HepG2 (cell line): ENCODE results near the gene EFEMP2. TPM values are rescaled to one million over a fixed set of nuclear protein-coding genes. Genes with fewer than 3 reads are reported as not detected.

Experiments
- ARHGAP35 ChIP-seq: sonication (generic); formaldehyde crosslinking; IDR thresholded peaks from 2 replicates; pipeline ENCODE4 v1.9.0; 2022; ENCODE audit warnings: mild to moderate bottlenecking, inconsistent platforms, moderate library complexity, missing genetic modification reagents, borderline replicate concordance
- ARNTL ChIP-seq: sonication (generic); formaldehyde crosslinking; IDR thresholded peaks from 2 replicates; pipeline ENCODE4 v1.4.0; 2020; ENCODE audit warnings: mild to moderate bottlenecking, missing genetic modification reagents
- GABPB1 ChIP-seq: IDR thresholded peaks from 2 replicates; pipeline ENCODE4 v1.6.1; 2016; ENCODE audit warnings: mild to moderate bottlenecking, missing genetic modification reagents, moderate library complexity, missing compliant biosample characterization
- HHEX ChIP-seq: IDR thresholded peaks from 2 replicates; pipeline ENCODE4 v1.6.1; 2016; ENCODE audit warnings: control low read depth
- HNRNPLL ChIP-seq: fragments of 200-400 bp; formaldehyde crosslinking; IDR thresholded peaks from 2 replicates; pipeline ENCODE4 v1.6.1; 2017; ENCODE audit warnings: mild to moderate bottlenecking, low read depth, low read length; ENCODE audit not compliant: poor library complexity, severe bottlenecking
- MAFF ChIP-seq: IDR thresholded peaks from 2 replicates; pipeline ENCODE4 v1.6.1; 2011; ENCODE audit warnings: low read depth, low read length, improper control_type of control experiment
- POGZ ChIP-seq: sonication (generic); formaldehyde crosslinking; IDR thresholded peaks from 2 replicates; pipeline ENCODE4 v1.4.0; 2020; ENCODE audit warnings: mild to moderate bottlenecking, missing genetic modification reagents
- TCF12 ChIP-seq, 2 experiments: fragments of 450-650 bp in 1 of 2; sonication (generic) in 1 of 2; formaldehyde crosslinking in 1 of 2; IDR thresholded peaks; 2 replicates each; pipeline versions ENCODE4 v1.6.1 to v1.8.0; 2017 to 2022; ENCODE audit warnings: antibody characterized with exemption in 1 of 2, mild to moderate bottlenecking in 1 of 2, missing genetic modification reagents in 1 of 2, moderate library complexity in 1 of 2
- YEATS2 ChIP-seq: sonication (generic); formaldehyde crosslinking; IDR thresholded peaks from 2 replicates; pipeline ENCODE4 v1.4.0; 2020; ENCODE audit warnings: missing genetic modification reagents, borderline replicate concordance
- ZFP82 ChIP-seq: sonication (generic); formaldehyde crosslinking; IDR thresholded peaks from 2 replicates; pipeline ENCODE4 v1.5.1; 2020; ENCODE audit warnings: mild to moderate bottlenecking, missing genetic modification reagents, borderline replicate concordance
- ZNF138 ChIP-seq: sonication (generic); formaldehyde crosslinking; IDR thresholded peaks from 2 replicates; pipeline ENCODE4 v1.5.0; 2020; ENCODE audit warnings: mild to moderate bottlenecking, low read depth, missing genetic modification reagents
- ZNF556 ChIP-seq: sonication (generic); formaldehyde crosslinking; IDR thresholded peaks from 2 replicates; pipeline ENCODE4 v1.4.0; 2020; ENCODE audit warnings: mild to moderate bottlenecking, missing genetic modification reagents, borderline replicate concordance
- ZNF569 ChIP-seq: sonication (generic); formaldehyde crosslinking; IDR thresholded peaks from 2 replicates; pipeline ENCODE4 v1.5.0; 2020; ENCODE audit warnings: mild to moderate bottlenecking, missing genetic modification reagents, moderate library complexity, borderline replicate concordance
- ZNF749 ChIP-seq: sonication (generic); formaldehyde crosslinking; IDR thresholded peaks from 2 replicates; pipeline ENCODE4 v1.8.0; 2022; ENCODE audit warnings: mild to moderate bottlenecking, missing genetic modification reagents, moderate library complexity, borderline replicate concordance
- polyA plus RNA-seq, 8 experiments: library from polyadenylated mRNA; depleted of rRNA in 3 of 8; stranded (reverse) in 7 of 8; unstranded in 1 of 8; fragments of >200 nt; fragmentation: Illumina TruSeq in 4 of 8; extraction: Trizol in 4 of 8; gene quantifications; 2 replicates each; pipeline versions ENCODE4 v1.2.1 to v1.2.3, GENCODE V29; 2011 to 2016; ENCODE audit warnings: low read depth in 4 of 8, missing spikeins in 1 of 8, mixed read lengths in 1 of 8; ENCODE audit not compliant: insufficient read depth in 1 of 8
- total RNA-seq, 5 experiments: library from RNA; depleted of rRNA; stranded (reverse); fragments of >200 nt; fragmentation: Illumina TruSeq; extraction: Trizol; gene quantifications; 2 replicates each; pipeline ENCODE4 v1.2.3, GENCODE V29; 2016; ENCODE audit warnings: low read depth in 1 of 5
- TF ChIP-seq, protein P1 (sequence below), 2 experiments: fragments of 450-650 bp in 1 of 2; sonication (generic) in 1 of 2; formaldehyde crosslinking in 1 of 2; IDR thresholded peaks; 2 replicates each; pipeline versions ENCODE4 v1.6.1 to v1.8.0; 2016 to 2022; ENCODE audit warnings: antibody characterized with exemption in 1 of 2, mild to moderate bottlenecking in 1 of 2, missing genetic modification reagents in 1 of 2
- TF ChIP-seq, protein P2 (sequence below): sonication (generic); formaldehyde crosslinking; IDR thresholded peaks from 2 replicates; pipeline ENCODE4 v1.4.0; 2020; ENCODE audit warnings: missing genetic modification reagents

Gene EFEMP2
- total and polyA plus RNA-seq, 2 of the 13 experiments (the other 11 are each of a cell fraction or from before 2014, with no cell fraction given): 7.4 to 29.7 TPM

GRCh38 chr11:65856689-65857499, 15.7 kb downstream of the EFEMP2 start (continued):
- TF ChIP-seq ZNF569 (CRISPR knock-in tag): no peak
- TF ChIP-seq ZNF556: 0 out of 2 replicates have a peak, but pooled peaks have one; percentile 50
- peak; percentile 46; the same call in 1 of the 2 replicates for TF ChIP-seq POGZ (CRISPR knock-in tag)
- peak; percentile 25; the same call in 1 of the 2 replicates for TF ChIP-seq ARHGAP35 (CRISPR knock-in tag)
- TF ChIP-seq TCF12 (IDR thresholded peaks at IDR 0.05): no peak
- TF ChIP-seq TCF12 (CRISPR knock-in tag; IDR thresholded peaks at IDR 0.05): no peak
- no peak for TF ChIP-seq HHEX (CRISPR knock-in tag)
- TF ChIP-seq ZNF138 (CRISPR knock-in tag): no peak
- peak; percentile 41 for TF ChIP-seq HNRNPLL
- no peak for TF ChIP-seq ZNF749 (CRISPR knock-in tag)
- no peak for TF ChIP-seq MAFF
- TF ChIP-seq ZFP82 (CRISPR knock-in tag): no peak
- peak; percentile 26 for TF ChIP-seq YEATS2 (CRISPR knock-in tag)
- TF ChIP-seq ARNTL: peak; percentile 70; the same call in 1 of the 2 replicates
- TF ChIP-seq GABPB1 (CRISPR knock-in tag): peak; percentile 86
- TF ChIP-seq, protein P1, sequence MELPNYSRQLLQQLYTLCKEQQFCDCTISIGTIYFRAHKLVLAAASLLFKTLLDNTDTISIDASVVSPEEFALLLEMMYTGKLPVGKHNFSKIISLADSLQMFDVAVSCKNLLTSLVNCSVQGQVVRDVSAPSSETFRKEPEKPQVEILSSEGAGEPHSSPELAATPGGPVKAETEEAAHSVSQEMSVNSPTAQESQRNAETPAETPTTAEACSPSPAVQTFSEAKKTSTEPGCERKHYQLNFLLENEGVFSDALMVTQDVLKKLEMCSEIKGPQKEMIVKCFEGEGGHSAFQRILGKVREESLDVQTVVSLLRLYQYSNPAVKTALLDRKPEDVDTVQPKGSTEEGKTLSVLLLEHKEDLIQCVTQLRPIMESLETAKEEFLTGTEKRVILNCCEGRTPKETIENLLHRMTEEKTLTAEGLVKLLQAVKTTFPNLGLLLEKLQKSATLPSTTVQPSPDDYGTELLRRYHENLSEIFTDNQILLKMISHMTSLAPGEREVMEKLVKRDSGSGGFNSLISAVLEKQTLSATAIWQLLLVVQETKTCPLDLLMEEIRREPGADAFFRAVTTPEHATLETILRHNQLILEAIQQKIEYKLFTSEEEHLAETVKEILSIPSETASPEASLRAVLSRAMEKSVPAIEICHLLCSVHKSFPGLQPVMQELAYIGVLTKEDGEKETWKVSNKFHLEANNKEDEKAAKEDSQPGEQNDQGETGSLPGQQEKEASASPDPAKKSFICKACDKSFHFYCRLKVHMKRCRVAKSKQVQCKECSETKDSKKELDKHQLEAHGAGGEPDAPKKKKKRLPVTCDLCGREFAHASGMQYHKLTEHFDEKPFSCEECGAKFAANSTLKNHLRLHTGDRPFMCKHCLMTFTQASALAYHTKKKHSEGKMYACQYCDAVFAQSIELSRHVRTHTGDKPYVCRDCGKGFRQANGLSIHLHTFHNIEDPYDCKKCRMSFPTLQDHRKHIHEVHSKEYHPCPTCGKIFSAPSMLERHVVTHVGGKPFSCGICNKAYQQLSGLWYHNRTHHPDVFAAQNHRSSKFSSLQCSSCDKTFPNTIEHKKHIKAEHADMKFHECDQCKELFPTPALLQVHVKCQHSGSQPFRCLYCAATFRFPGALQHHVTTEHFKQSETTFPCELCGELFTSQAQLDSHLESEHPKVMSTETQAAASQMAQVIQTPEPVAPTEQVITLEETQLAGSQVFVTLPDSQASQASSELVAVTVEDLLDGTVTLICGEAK (IDR thresholded peaks at IDR 0.05): no peak
- TF ChIP-seq, protein P1 (CRISPR knock-in tag; IDR thresholded peaks at IDR 0.05): no peak
- TF ChIP-seq, protein P2, sequence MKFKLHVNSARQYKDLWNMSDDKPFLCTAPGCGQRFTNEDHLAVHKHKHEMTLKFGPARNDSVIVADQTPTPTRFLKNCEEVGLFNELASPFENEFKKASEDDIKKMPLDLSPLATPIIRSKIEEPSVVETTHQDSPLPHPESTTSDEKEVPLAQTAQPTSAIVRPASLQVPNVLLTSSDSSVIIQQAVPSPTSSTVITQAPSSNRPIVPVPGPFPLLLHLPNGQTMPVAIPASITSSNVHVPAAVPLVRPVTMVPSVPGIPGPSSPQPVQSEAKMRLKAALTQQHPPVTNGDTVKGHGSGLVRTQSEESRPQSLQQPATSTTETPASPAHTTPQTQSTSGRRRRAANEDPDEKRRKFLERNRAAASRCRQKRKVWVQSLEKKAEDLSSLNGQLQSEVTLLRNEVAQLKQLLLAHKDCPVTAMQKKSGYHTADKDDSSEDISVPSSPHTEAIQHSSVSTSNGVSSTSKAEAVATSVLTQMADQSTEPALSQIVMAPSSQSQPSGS (CRISPR knock-in tag): no peak
